Stimulated activated naive CD4-positive, alpha-beta T cell treated with Interleukin-2 at 50 U/mL for 16 hours (primary cell): Measurements from ENCODE around the gene GTF3C1.

Experiments
- DNase-seq: peaks from one replicate; lab custom pipeline; 2025; lab: John Stamatoyannopoulos, UW

The GTF3C1 gene

GRCh38 chr16:27561216-27561615 is 11.5 kb upstream of the GTF3C1 start:
- no peak for DNase-seq

- no peak for DNase-seq
Observed at GRCh38 chr16:27558932-27559331, 9.2 kb upstream of the GTF3C1 start.

GRCh38 chr16:27558434-27558833 is 8.7 kb upstream of the GTF3C1 start:
- no peak for DNase-seq

GRCh38 chr16:27556471-27556870 is 6.8 kb upstream of the GTF3C1 start:
- no peak for DNase-seq

GRCh38 chr16:27551036-27551435 is 1.3 kb upstream of the GTF3C1 start:
- DNase-seq = no peak

GRCh38 chr16:27550582-27550920 is 838 bp upstream of the GTF3C1 start:
- DNase-seq = no peak

GRCh38 chr16:27549464-27549745 is 308 bp downstream of the GTF3C1 start:
- no peak for DNase-seq

GRCh38 chr16:27547851-27548250 is 1.9 kb downstream of the GTF3C1 start:
- no peak for DNase-seq

GRCh38 chr16:27547134-27547533 is 2.6 kb downstream of the GTF3C1 start:
- no peak for DNase-seq

- no peak for DNase-seq
Observed at GRCh38 chr16:27544671-27545070, 5.0 kb downstream of the GTF3C1 start.

GRCh38 chr16:27543801-27544200 is 5.9 kb downstream of the GTF3C1 start:
- no peak for DNase-seq

GRCh38 chr16:27539636-27540035 is 10.1 kb downstream of the GTF3C1 start:
- no peak for DNase-seq

GRCh38 chr16:27539120-27539519 is 10.6 kb downstream of the GTF3C1 start:
- no peak for DNase-seq

GRCh38 chr16:27538528-27538927 is 11.2 kb downstream of the GTF3C1 start:
- DNase-seq = no peak

- DNase-seq = no peak
Observed at GRCh38 chr16:27534256-27534655, 15.5 kb downstream of the GTF3C1 start.

- DNase-seq = no peak
Observed at GRCh38 chr16:27531826-27532800, 17.6 kb downstream of the GTF3C1 start.

- DNase-seq = no peak
Observed at GRCh38 chr16:27531186-27531585, 18.5 kb downstream of the GTF3C1 start.

GRCh38 chr16:27529962-27530361 is 19.8 kb downstream of the GTF3C1 start:
- DNase-seq = no peak

- no peak for DNase-seq
Observed at GRCh38 chr16:27528294-27528693, 21.4 kb downstream of the GTF3C1 start.

GRCh38 chr16:27526180-27526579 is 23.5 kb downstream of the GTF3C1 start:
- DNase-seq = no peak

- no peak for DNase-seq
Observed at GRCh38 chr16:27522173-27522707, 27.5 kb downstream of the GTF3C1 start.

GRCh38 chr16:27520982-27521673 is 28.6 kb downstream of the GTF3C1 start:
- no peak for DNase-seq

- no peak for DNase-seq
Observed at GRCh38 chr16:27518226-27518625, 31.5 kb downstream of the GTF3C1 start.
